Esophagus muscularis mucosa (tissue), 4 donors: ENCODE measurements around the gene NOP56. TPM values are rescaled to one million over a fixed set of nuclear protein-coding genes. Genes with fewer than 3 reads are reported as not detected.

Source experiments
- DNase-seq: peaks from one replicate; pipeline ENCODE4 v3.0.0-alpha.2; 2017; ENCODE audit errors: extremely low spot score
- H3K27ac ChIP-seq, 4 donors: fragments of 200-600 bp; sonication (generic); replicated peaks in 1 of 4; 1 replicate in 3 of 4; 2 replicates in 1 of 4; pipeline ENCODE4 v1.5.1; 2016 to 2019; ENCODE audit warnings: mild to moderate bottlenecking in 1 of 4
- H3K27me3 ChIP-seq, 4 donors: fragments of 200-600 bp; sonication (generic); one replicate each; pipeline versions ENCODE4 v1.5.1 to v1.6.0; 2016 to 2019
- H3K36me3 ChIP-seq, 4 donors: fragments of 200-600 bp; sonication (generic); one replicate each; pipeline ENCODE4 v1.5.1; 2016 to 2019
- H3K4me1 ChIP-seq, 4 donors: fragments of 200-600 bp; sonication (generic); one replicate each; pipeline ENCODE4 v1.5.1; 2016 to 2019
- H3K4me3 ChIP-seq, 4 donors: fragments of 200-600 bp; sonication (generic); 1 replicate in 2 of 4; 2 replicates in 2 of 4; pipeline ENCODE4 v1.5.1; 2016 to 2019; ENCODE audit warnings: mild to moderate bottlenecking in 4 of 4, moderate library complexity in 1 of 4
- H3K9me3 ChIP-seq, 4 donors: fragments of 200-600 bp; sonication (generic); 1 replicate in 3 of 4; 2 replicates in 1 of 4; pipeline ENCODE4 v1.5.1; 2016 to 2019
- CTCF ChIP-seq, 3 experiments: fragments of 200-600 bp in 2 of 3; fragments of 450-650 bp in 1 of 3; sonication (generic) in 2 of 3; IDR thresholded peaks; one replicate each; pipeline ENCODE4 v1.5.1; 2017 to 2019; ENCODE audit warnings: antibody characterized with exemption in 3 of 3, mild to moderate bottlenecking in 2 of 3, moderate library complexity in 1 of 3
- EP300 ChIP-seq: sonication (generic); formaldehyde crosslinking; IDR thresholded peaks from one replicate; pipeline ENCODE4 v1.6.1; 2017; ENCODE audit warnings: antibody characterized with exemption
- POLR2A ChIP-seq: fragments of 450-650 bp; IDR thresholded peaks from one replicate; pipeline ENCODE4 v1.6.1; 2017; ENCODE audit warnings: antibody characterized with exemption, moderate library complexity, mild to moderate bottlenecking, low read depth
- POLR2AphosphoS5 ChIP-seq, 2 donors: sonication (generic); formaldehyde crosslinking; IDR thresholded peaks; one replicate each; pipeline ENCODE4 v1.6.1; 2017; ENCODE audit warnings: antibody characterized with exemption in 2 of 2
- WGBS: methylation state at CpG from one replicate; pipeline ENCODE4 v1.1.5; 2018; 5-methylcytosine and 5-hydroxymethylcytosine counted together
- intact Hi-C: fragments of 100-400 bp; cut with DNase I; formaldehyde crosslinking; loops from one replicate; pipeline ENCODE4 v1.15.1; 2023
- total RNA-seq, 4 donors: library from RNA; depleted of rRNA; stranded (reverse); fragments of >200 nt; gene quantifications; one replicate each; pipeline versions ENCODE4 v1.1.0 to v1.2.1, GENCODE V29; 2016

NOP56 gene
- total RNA-seq, 4 donors from 2014 or later: 31.6 to 96.4 (median 62.8) TPM

GRCh38 chr20:2697768-2698167 is 45.3 kb downstream of the NOP56 start:
- Histone ChIP-seq H3K27ac (no peak overlapping the region), H3K27me3 (peaks cover 0 to 12% (median 0%) of the 10 kb centered on the region in 4 donors), H3K9me3 (no peaks in the 10 kb centered on the region), H3K4me1 (peaks cover 8 to 16% (median 14%) of the 10 kb centered on the region in 4 donors), H3K36me3 (no peaks in the 10 kb centered on the region), H3K4me3 (no peak overlapping the region)
- WGBS: 66% methylated on average over 3 of the region's 3 CpGs
- no peak for TF ChIP-seq POLR2A
- no peak for TF ChIP-seq POLR2AphosphoS5 (IDR thresholded peaks at IDR 0.05)
- no peak for TF ChIP-seq CTCF (IDR thresholded peaks at IDR 0.05)
- no peak for TF ChIP-seq EP300
- intact Hi-C loops: loop anchor here (10.0 kb wide), 1 partner anchor 147 kb away; the partner anchor contains the start of genes PCED1A and VPS16
- DNase-seq: no peak

GRCh38 chr20:2698186-2698817 is 45.9 kb downstream of the NOP56 start:
- 94% methylated on average over 4 of the region's 4 CpGs for WGBS

GRCh38 chr20:2698912-2699311 is 46.5 kb downstream of the NOP56 start:
- H3K36me3 ChIP-seq: no peaks in the 10 kb centered on the region
- peaks cover 2 to 8% (median 7%) of the 10 kb centered on the region in 4 donors for H3K4me1 ChIP-seq
- H3K27me3 ChIP-seq: peaks cover 0 to 4% (median 0%) of the 10 kb centered on the region in 4 donors
- no peak for DNase-seq
- intact Hi-C loops: loop anchor here (10.0 kb wide), 1 partner anchor 146 kb away; the partner anchor contains the start of genes PCED1A and VPS16
- no peak for TF ChIP-seq EP300
- no peak for TF ChIP-seq POLR2AphosphoS5 (IDR thresholded peaks at IDR 0.05)
- no peak for TF ChIP-seq POLR2A
- TF ChIP-seq CTCF (IDR thresholded peaks at IDR 0.05): no peak
- no peaks in the 10 kb centered on the region for H3K9me3 ChIP-seq
- no peak overlapping the region for H3K27ac ChIP-seq
- 86% methylated on average over 4 of the region's 4 CpGs for WGBS
- H3K4me3 ChIP-seq: no peak overlapping the region

More at GRCh38 chr20:2698186-2698817, 45.9 kb downstream of the NOP56 start:
- peaks cover 0 to 10% (median 0%) of the 10 kb centered on the region in 4 donors for H3K27me3 ChIP-seq
- H3K9me3 ChIP-seq: no peaks in the 10 kb centered on the region
- no peak overlapping the region for H3K4me3 ChIP-seq
- no peaks in the 10 kb centered on the region for H3K36me3 ChIP-seq
- H3K27ac ChIP-seq: no peak overlapping the region
- H3K4me1 ChIP-seq: peaks cover 8 to 14% (median 13%) of the 10 kb centered on the region in 4 donors
- DNase-seq: no peak
- TF ChIP-seq CTCF (IDR thresholded peaks at IDR 0.05) (no peak), EP300 (no peak), POLR2A (no peak)
- intact Hi-C loops: loop anchor here (10.0 kb wide), 1 partner anchor 146 kb away; the partner anchor contains the start of genes PCED1A and VPS16

GRCh38 chr20:2699775-2700413 is 47.5 kb downstream of the NOP56 start:
- Histone ChIP-seq H3K27me3 (no peaks in the 10 kb centered on the region), H3K9me3 (no peaks in the 10 kb centered on the region), H3K27ac (no peak overlapping the region), H3K4me3 (no peak overlapping the region), H3K4me1 (no peaks in the 10 kb centered on the region), H3K36me3 (no peaks in the 10 kb centered on the region)
- 70% methylated on average over 4 of the region's 5 CpGs for WGBS
- DNase-seq: peak; percentile 80
- TF ChIP-seq CTCF (IDR thresholded peaks at IDR 0.05) (no peak), POLR2AphosphoS5 (IDR thresholded peaks at IDR 0.05) (no peak)
- intact Hi-C loops: loop anchor here (10.0 kb wide), 1 partner anchor 145 kb away; the partner anchor contains the start of genes PCED1A and VPS16
